Natural killer cell treated with Interleukin-12 subunit alpha and Interleukin-12 subunit beta and Interleukin-15 and Interleukin-18, amount 100 ng/mL, for 72 hours (primary cell): Measurements from ENCODE around the gene CYB561A3. TPM values are rescaled to one million over a fixed set of nuclear protein-coding genes. Genes with fewer than 3 reads are reported as not detected.
"Not testable (repeated sequence)": the region's sequence is repeated elsewhere in the genome, so short reads cannot be mapped to it uniquely, and the experiment has no call there.

Source experiments
- ATAC-seq, 2 donors: fragments of 150-1000 bp; cut with Tn5 transposase in 1 of 2; sonication (Bioruptor Pico), chemical (Tn5 transposase) in 1 of 2; 2 replicates each; pipeline ENCODE4 v1.10.0; 2021
- DNase-seq: peaks from one replicate; pipeline ENCODE4 v3.0.0; 2022; ENCODE audit warnings: low spot score
- H3K27ac Mint-ChIP-seq, 2 donors: 1 replicate in 1 of 2; 2 replicates in 1 of 2; pipeline ENCODE4 v1.8.0; 2022; ENCODE audit warnings: mixed read lengths in 2 of 2, mild to moderate bottlenecking in 1 of 2, moderate library complexity in 1 of 2
- H3K27me3 Mint-ChIP-seq, 2 donors: 1 replicate in 1 of 2; 2 replicates in 1 of 2; pipeline ENCODE4 v1.8.0; 2022; ENCODE audit warnings: mixed read lengths in 2 of 2
- H3K36me3 Mint-ChIP-seq: one replicate; pipeline ENCODE4 v1.8.0; 2022; ENCODE audit warnings: mixed read lengths
- H3K4me1 Mint-ChIP-seq, 2 donors: 1 replicate in 1 of 2; 2 replicates in 1 of 2; pipeline ENCODE4 v1.8.0; 2022; ENCODE audit warnings: low read depth in 2 of 2, mixed read lengths in 2 of 2, mild to moderate bottlenecking in 1 of 2
- H3K4me3 Mint-ChIP-seq: one replicate; pipeline ENCODE4 v1.8.0; 2022; ENCODE audit warnings: mixed read lengths
- H3K9me3 Mint-ChIP-seq: 2 replicates; pipeline ENCODE4 v1.8.0; 2022; ENCODE audit warnings: mixed read lengths
- total RNA-seq, 2 donors: library from RNA; stranded (reverse); gene quantifications; one replicate each; pipeline ENCODE4 v1.2.3, GENCODE V29; 2022

The CYB561A3 gene, protein sequence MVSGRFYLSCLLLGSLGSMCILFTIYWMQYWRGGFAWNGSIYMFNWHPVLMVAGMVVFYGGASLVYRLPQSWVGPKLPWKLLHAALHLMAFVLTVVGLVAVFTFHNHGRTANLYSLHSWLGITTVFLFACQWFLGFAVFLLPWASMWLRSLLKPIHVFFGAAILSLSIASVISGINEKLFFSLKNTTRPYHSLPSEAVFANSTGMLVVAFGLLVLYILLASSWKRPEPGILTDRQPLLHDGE
- total RNA-seq: 100 to 1,000 TPM in 1 of 2 donors, 10 to 100 TPM in 1; 33.0 to 112 TPM

DNA sequence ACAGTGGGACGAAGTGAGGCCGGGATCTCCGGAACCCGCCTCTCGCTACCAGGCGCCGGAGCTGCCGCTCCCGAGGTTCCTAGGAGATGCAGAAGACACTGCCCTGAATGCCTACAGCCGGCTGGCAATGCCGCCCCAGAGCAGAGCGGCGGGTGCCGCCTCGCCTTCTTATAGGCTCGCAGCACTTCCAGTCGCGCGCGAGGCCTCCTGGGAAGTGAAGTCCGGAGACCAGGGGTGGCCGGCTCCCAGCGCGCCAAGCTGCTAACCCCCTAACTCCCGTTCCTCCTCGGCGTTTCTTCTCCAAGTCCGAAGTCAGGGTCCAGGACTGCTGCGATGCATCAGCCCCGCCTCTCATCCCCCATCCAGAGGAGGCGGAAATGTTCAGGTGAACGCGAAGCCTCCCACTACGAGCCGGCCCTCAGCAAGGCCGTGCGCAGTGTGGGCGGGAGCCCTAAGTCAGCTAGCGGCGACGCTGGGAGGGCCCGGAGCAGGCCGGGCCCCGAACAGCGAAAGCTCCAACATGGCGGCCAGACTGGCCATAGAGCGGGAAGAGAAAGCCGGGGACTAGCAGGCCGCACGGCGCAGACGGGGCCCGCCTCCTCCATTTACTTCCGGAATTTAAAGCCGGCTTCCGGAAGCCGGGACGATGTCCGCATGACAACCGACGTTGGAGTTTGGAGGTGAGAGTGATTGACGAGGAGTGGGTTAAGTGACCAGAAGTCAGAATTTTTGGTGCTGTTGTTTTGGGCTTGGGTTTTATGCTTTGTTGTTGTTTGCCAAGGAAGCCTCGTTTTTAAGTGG lies at the start of gene CYB561A3, which contains the start of gene TMEM138:
Gene CYB561A3 (minus strand): TSS at position 142 of the 801 bp plus-strand sequence. CDS start 5,169 bp downstream, outside the sequence.
Gene TMEM138 (plus strand): TSS at position 634 of the 801 bp plus-strand sequence. CDS start 2,017 bp downstream, outside the sequence.
- Mint-ChIP-seq H3K9me3 (no peaks in the 10 kb centered on the region), H3K27me3 (no peaks in the 10 kb centered on the region), H3K27ac (peak within 1 kb of the TSS; percentile 93 to 94), H3K4me1 (peaks cover 26 to 28% of the 10 kb centered on the region in 2 donors), H3K4me3 (peak within 1 kb of the TSS; percentile 98), H3K36me3 (peaks cover 10% of the 10 kb centered on the region)
- peak; percentile 98 to 99 for ATAC-seq
- peak; percentile 97 for DNase-seq

DNA sequence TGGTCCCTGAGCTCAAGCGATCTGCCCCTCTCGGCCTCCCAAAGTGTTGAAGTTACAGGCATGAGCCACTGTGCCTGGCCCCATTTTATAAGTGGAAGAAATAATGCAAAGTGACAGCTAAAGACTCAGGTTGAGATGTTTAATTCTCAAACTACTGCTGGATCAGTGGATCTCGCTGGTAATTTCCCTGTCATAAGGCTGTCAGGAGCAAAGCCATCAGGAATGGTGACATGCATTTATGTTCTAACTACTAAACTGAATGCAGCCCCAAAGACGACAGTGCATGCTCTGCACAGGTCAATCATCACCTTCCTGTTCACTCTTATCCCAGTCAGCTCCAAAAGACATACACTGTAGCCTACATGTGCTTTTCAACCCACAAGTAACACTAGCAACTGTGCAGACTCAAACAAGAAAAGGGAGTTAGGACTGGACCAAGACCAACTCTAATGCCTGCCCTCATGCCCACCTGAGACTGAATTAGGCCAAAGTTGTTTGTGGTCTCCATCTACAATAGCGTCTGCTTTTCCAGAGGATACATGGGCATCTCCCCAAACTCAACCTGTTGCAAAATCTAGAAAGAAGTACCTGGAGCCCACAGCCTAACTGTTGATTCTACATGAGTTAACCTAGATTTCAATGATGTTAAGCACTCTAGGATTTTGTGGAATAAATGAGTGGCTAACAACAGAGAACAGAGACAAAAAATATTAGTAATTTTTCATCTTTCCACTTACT lies 45.5 kb upstream of the CYB561A3 start:
- Mint-ChIP-seq H3K9me3 (no peaks in the 10 kb centered on the region), H3K27me3 (no peaks in the 10 kb centered on the region), H3K4me3 (no peak overlapping the region), H3K27ac (peak overlapping the region in 1 of 2 donors; percentile 47), H3K36me3 (peaks cover 32% of the 10 kb centered on the region), H3K4me1 (peaks cover 0 to 14% of the 10 kb centered on the region in 2 donors)
- no peak for DNase-seq
- ATAC-seq: no peak

- H3K4me3 Mint-ChIP-seq: no peak overlapping the region
- H3K9me3 Mint-ChIP-seq: no peaks in the 10 kb centered on the region
- no peak for DNase-seq
- no peak overlapping the region for H3K27ac Mint-ChIP-seq
- no peak for ATAC-seq
- H3K36me3 Mint-ChIP-seq: peaks cover 24% of the 10 kb centered on the region
- H3K27me3 Mint-ChIP-seq: no peaks in the 10 kb centered on the region
- H3K4me1 Mint-ChIP-seq: peaks cover 0 to 10% of the 10 kb centered on the region in 2 donors
These were observed 44.4 kb upstream of the CYB561A3 start for GRCh38 chr11:61406067-61406466.

DNA sequence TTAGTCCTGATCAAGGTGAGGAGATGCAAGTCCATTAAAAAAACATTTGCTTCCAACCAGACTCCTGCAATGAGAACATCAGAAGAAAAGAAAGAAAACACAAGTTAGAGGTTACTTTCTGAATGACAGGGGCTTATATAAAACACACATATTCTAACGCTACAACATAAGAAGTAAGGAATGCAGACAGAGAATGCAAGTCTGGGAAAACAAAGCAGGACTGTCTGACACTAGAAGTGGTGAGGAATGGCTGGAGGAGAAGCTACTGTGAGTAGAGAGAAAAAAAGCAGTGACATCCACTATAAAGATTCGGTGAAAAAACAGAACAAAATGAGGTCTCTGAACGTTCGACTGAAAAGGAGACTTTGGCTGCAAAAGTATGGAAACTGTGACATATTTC lies 43.0 kb upstream of the CYB561A3 start:
- DNase-seq: no peak
- no peak for ATAC-seq
- H3K4me1 Mint-ChIP-seq: peaks cover 0 to 11% of the 10 kb centered on the region in 2 donors
- no peak overlapping the region for H3K4me3 Mint-ChIP-seq
- no peaks in the 10 kb centered on the region for H3K27me3 Mint-ChIP-seq
- peak overlapping the region in 1 of 2 donors; percentile 38 for H3K27ac Mint-ChIP-seq
- no peaks in the 10 kb centered on the region for H3K9me3 Mint-ChIP-seq
- peaks cover 20% of the 10 kb centered on the region for H3K36me3 Mint-ChIP-seq

GRCh38 chr11:61404103-61404502 lies 42.4 kb upstream of the CYB561A3 start:
- no peaks in the 10 kb centered on the region for H3K9me3 Mint-ChIP-seq
- H3K4me1 Mint-ChIP-seq: peaks cover 0 to 11% of the 10 kb centered on the region in 2 donors
- H3K4me3 Mint-ChIP-seq: no peak overlapping the region
- H3K36me3 Mint-ChIP-seq: peaks cover 20% of the 10 kb centered on the region
- no peak for ATAC-seq
- no peak for DNase-seq
- H3K27me3 Mint-ChIP-seq: no peaks in the 10 kb centered on the region
- H3K27ac Mint-ChIP-seq: peak overlapping the region in 1 of 2 donors; percentile 38

DNA sequence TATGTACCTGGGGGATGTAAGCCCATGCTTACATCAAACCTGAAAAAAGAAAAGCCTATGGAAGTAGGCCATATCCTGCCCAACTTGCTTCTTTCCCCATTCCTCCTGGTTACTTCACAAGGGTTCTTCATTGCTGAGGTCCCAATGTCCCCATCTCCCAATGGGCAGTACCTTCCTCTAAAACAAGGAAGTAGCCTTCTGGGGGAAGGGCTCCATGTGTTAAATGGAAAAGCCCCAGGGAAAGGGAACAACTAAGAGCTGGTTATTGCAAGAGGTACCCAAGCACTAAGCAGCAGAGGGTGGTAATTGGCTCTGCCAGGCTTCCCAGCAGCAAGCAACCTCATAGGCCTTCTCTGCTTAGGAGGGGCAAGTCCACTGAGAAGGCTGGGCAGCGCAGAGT lies 42.0 kb upstream of the CYB561A3 start:
- no peak overlapping the region for H3K27ac Mint-ChIP-seq
- H3K36me3 Mint-ChIP-seq: peaks cover 20% of the 10 kb centered on the region
- no peaks in the 10 kb centered on the region for H3K9me3 Mint-ChIP-seq
- DNase-seq (no peak), ATAC-seq (no peak)
- H3K4me1 Mint-ChIP-seq: peaks cover 0 to 11% of the 10 kb centered on the region in 2 donors
- no peaks in the 10 kb centered on the region for H3K27me3 Mint-ChIP-seq
- H3K4me3 Mint-ChIP-seq: no peak overlapping the region

DNA sequence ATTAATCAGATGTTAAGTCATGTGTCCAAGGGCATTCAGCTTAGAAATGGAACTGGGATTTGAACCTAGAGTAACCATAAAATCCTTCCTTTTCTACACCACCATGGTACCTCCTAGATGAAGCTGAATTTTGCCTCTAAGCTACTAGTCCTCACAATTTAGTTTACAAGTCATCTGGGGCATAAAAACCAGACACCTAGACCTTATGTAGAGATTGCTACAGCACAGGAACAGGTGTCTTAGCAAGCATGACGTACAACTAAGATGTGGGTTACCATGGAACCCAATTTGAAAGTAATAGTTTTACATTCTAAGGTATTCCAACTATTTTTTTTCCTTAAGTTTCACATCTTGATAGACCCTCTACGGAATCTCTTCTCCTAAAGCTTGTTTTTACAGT lies 39.9 kb upstream of the CYB561A3 start:
- H3K9me3 Mint-ChIP-seq: no peaks in the 10 kb centered on the region
- peak overlapping the region in 1 of 2 donors; percentile 2 for H3K27ac Mint-ChIP-seq
- H3K36me3 Mint-ChIP-seq: peaks cover 13% of the 10 kb centered on the region
- ATAC-seq (no peak), DNase-seq (no peak)
- H3K4me1 Mint-ChIP-seq: peaks cover 0 to 11% of the 10 kb centered on the region in 2 donors
- H3K4me3 Mint-ChIP-seq: no peak overlapping the region
- no peaks in the 10 kb centered on the region for H3K27me3 Mint-ChIP-seq

- Mint-ChIP-seq H3K27me3 (no peaks in the 10 kb centered on the region), H3K36me3 (peaks cover 13% of the 10 kb centered on the region), H3K9me3 (no peaks in the 10 kb centered on the region), H3K27ac (peak overlapping the region; percentile 2 to 3), H3K4me1 (peaks cover 0 to 11% of the 10 kb centered on the region in 2 donors), H3K4me3 (no peak overlapping the region)
- DNase-seq (no peak), ATAC-seq (peak in 1 of 2 donors; percentile 17)
These were observed 39.5 kb upstream of the CYB561A3 start for GRCh38 chr11:61401173-61401572.

GRCh38 chr11:61392981-61393595 lies 31.4 kb upstream of the CYB561A3 start:
- peak overlapping the region; percentile 94 for H3K4me3 Mint-ChIP-seq
- DNase-seq: no peak
- peaks cover 22 to 23% of the 10 kb centered on the region in 2 donors for H3K4me1 Mint-ChIP-seq
- H3K36me3 Mint-ChIP-seq: no peaks in the 10 kb centered on the region
- no peak for ATAC-seq
- no peaks in the 10 kb centered on the region for H3K9me3 Mint-ChIP-seq
- H3K27ac Mint-ChIP-seq: peak overlapping the region; percentile 92 to 95
- H3K27me3 Mint-ChIP-seq: no peaks in the 10 kb centered on the region

- H3K27me3 Mint-ChIP-seq: no peaks in the 10 kb centered on the region
- ATAC-seq (no peak), DNase-seq (no peak)
- H3K4me1 Mint-ChIP-seq: peaks cover 25 to 30% of the 10 kb centered on the region in 2 donors
- no peak overlapping the region for H3K4me3 Mint-ChIP-seq
- no peaks in the 10 kb centered on the region for H3K36me3 Mint-ChIP-seq
- H3K27ac Mint-ChIP-seq: no peak overlapping the region
- H3K9me3 Mint-ChIP-seq: no peaks in the 10 kb centered on the region
These were observed 28.5 kb upstream of the CYB561A3 start for GRCh38 chr11:61390161-61390560.

DNA sequence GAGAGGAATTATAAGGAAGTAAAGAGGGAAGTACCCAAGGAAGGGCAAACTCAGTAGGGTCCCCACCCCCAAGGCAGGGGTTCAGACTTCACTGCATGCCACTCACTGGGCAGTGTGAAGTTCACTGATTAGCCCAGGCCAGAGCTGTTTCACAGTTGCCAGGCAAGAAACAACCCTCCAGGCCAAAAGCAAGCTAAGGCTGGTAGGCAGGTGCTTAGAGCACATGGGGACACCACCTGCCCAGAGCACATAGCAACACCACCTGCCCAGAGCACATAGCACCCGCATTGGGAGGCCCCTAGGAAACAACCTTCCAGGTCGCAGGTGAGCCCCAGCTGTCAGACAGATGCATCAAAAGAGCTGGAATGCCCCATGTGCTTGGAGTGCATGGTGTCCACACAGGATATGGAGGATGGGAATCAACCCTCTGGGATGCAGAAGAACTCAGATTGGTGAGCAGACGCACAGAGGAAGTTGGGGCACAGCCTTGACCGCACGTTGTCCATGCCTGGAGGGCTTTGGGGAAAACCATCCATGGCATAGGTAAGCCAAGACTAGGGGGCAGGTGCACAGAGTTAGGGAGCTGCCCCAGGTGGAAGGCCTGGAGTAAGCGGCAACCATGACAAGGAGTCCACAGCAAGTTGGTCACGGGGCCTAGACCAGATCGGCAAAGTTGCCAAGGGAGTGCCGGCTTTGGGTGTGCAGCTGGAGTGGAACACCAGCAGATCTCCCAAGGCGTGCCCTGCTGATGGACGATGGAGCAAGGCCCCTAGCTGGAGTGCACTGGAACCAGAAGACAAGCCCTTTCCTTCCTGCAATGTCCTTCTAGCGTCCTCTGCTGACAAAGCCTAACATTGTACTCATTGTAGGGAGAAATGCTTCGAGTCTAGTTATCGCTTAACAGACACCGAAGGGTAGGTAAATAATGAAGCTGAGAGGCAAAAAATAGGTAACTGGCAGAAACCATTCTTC lies 22.9 kb upstream of the CYB561A3 start:
- H3K4me1 Mint-ChIP-seq: peaks cover 3 to 7% of the 10 kb centered on the region in 2 donors
- no peak for DNase-seq
- no peaks in the 10 kb centered on the region for H3K36me3 Mint-ChIP-seq
- H3K27me3 Mint-ChIP-seq: no peaks in the 10 kb centered on the region
- ATAC-seq: no peak
- no peak overlapping the region for H3K4me3 Mint-ChIP-seq
- no peak overlapping the region for H3K27ac Mint-ChIP-seq
- H3K9me3 Mint-ChIP-seq: no peaks in the 10 kb centered on the region

DNA sequence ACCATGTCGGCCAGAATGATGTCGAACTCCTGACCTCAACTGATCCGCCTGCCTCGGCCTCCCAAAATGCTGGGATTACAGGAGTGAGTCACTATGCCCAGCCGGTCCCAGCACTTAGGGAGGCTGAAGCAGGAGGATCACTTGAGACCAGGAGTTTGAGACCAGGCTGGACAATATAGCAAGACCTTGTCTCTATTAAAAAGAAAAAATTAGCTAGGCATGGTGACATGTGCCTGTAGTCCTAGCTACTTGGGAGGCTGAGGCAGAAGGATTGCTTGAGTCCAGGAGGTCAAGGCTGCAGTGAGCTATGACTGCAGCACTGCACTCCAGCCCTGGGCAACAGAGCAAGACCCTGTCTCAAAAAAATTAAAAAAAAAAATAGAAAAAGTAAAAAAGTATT lies 22.2 kb upstream of the CYB561A3 start:
- not testable (repeated sequence) for H3K4me3 Mint-ChIP-seq, H3K27ac Mint-ChIP-seq, ATAC-seq, DNase-seq, H3K4me1 Mint-ChIP-seq, H3K9me3 Mint-ChIP-seq, H3K27me3 Mint-ChIP-seq, H3K36me3 Mint-ChIP-seq
